SU-DHL-6 (cell line): ENCODE data around the gene SLC5A2.
"Not testable (repeated sequence)": the region's sequence is repeated elsewhere in the genome, so short reads cannot be mapped to it uniquely, and the experiment has no call there.

Experiments used
- H2AFZ ChIP-seq: fragments of 200-600 bp; sonication (generic); 2 replicates; pipeline ENCODE4 v1.6.1; 2014; ENCODE audit warnings: low read depth, mild to moderate bottlenecking, moderate library complexity, mixed read lengths, antibody characterized with exemption, low read length; ENCODE audit not compliant: severe bottlenecking
- H3F3A ChIP-seq: fragments of 200-600 bp; shearing (Covaris generic); 2 replicates; pipeline ENCODE4 v1.6.0; 2016; ENCODE audit warnings: antibody characterized with exemption, mild to moderate bottlenecking; ENCODE audit not compliant: insufficient read depth
- H3K27ac ChIP-seq: fragments of 200-600 bp; sonication (generic); 2 replicates; pipeline ENCODE4 v1.5.1; 2016; ENCODE audit warnings: low read depth, mild to moderate bottlenecking, low read length, moderate library complexity, mixed read lengths
- H3K27me3 ChIP-seq: fragments of 200-600 bp; sonication (generic), shearing (Covaris generic); 2 replicates; pipeline ENCODE4 v1.6.0; 2014; ENCODE audit warnings: mild to moderate bottlenecking, low read length
- H3K36me3 ChIP-seq: fragments of 200-600 bp; sonication (generic); 2 replicates; pipeline ENCODE4 v1.6.1; 2014; ENCODE audit warnings: mild to moderate bottlenecking, low read length, mixed read lengths
- H3K4me2 ChIP-seq: fragments of 300-600, 200-600 bp; shearing (Covaris generic), sonication (generic); 2 replicates; pipeline ENCODE4 v1.6.0; 2014; ENCODE audit warnings: low read length, low read depth, mild to moderate bottlenecking; ENCODE audit not compliant: poor library complexity, severe bottlenecking
- H3K4me3 ChIP-seq: fragments of 200-600 bp; sonication (generic); 2 replicates; pipeline ENCODE4 v1.5.1; 2014; ENCODE audit warnings: antibody characterized with exemption, low read length, mild to moderate bottlenecking, mixed read lengths; ENCODE audit not compliant: insufficient read depth, poor library complexity, severe bottlenecking
- H3K79me2 ChIP-seq: fragments of 200-600 bp; sonication (generic); 2 replicates; pipeline ENCODE4 v1.6.1; 2014; ENCODE audit warnings: mild to moderate bottlenecking, low read length, moderate library complexity; ENCODE audit not compliant: insufficient read depth
- H3K9ac ChIP-seq: fragments of 200-600 bp; sonication (generic); 2 replicates; pipeline ENCODE4 v1.7.0; 2014; ENCODE audit warnings: mild to moderate bottlenecking, low read length
- H3K9me2 ChIP-seq: fragments of 200-600 bp; sonication (generic); replicated peaks from 2 replicates; pipeline ENCODE4 v1.6.1; 2014; ENCODE audit warnings: low read length; ENCODE audit not compliant: insufficient read depth
- H3K9me3 ChIP-seq: fragments of 200-600 bp; sonication (generic); 2 replicates; pipeline ENCODE4 v1.6.1; 2014; ENCODE audit warnings: low read length, mixed read lengths; ENCODE audit not compliant: insufficient read depth
- H4K20me1 ChIP-seq: fragments of 200-600 bp; sonication (generic); 2 replicates; pipeline ENCODE4 v1.6.1; 2014; ENCODE audit warnings: low read depth, mild to moderate bottlenecking, antibody characterized with exemption, low read length, moderate library complexity, mixed read lengths
- EZH2phosphoT487 ChIP-seq: fragments of 200-600 bp; sonication (generic), shearing (Covaris generic); conservative IDR thresholded peaks from 2 replicates; pipeline ENCODE4 v1.6.1; 2018; ENCODE audit warnings: mild to moderate bottlenecking, antibody characterized with exemption, low read length, moderate library complexity, mixed read lengths
- TF ChIP-seq, protein P1 (sequence below): fragments of 200-600 bp; sonication (generic); IDR thresholded peaks from one replicate; pipeline ENCODE4 v1.5.1; 2017; ENCODE audit warnings: antibody characterized with exemption, mild to moderate bottlenecking, low read length, moderate library complexity; ENCODE audit not compliant: insufficient read depth, poor library complexity, severe bottlenecking

The SLC5A2 gene

DNA sequence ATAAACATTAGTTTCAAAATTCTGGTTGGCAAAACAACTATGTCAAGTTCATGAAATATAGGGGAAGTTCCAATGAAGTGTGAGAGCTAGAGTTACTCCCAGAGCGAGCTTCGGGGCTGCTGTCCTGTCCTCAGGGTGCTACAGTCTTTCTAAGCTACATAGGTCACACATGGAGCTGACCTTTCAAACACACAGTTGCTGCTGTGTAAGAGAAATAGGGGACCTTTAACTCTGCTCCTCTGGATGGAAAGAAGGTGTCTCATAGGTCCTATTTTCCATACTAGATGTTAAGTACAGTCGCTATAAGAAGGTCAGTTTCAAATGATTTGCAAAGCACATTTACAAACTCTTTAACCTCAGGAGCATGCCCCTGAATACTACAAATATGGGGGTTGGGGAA lies 38.4 kb downstream of the SLC5A2 start:
- no peaks in the 10 kb centered on the region for H4K20me1 ChIP-seq
- no peak for TF ChIP-seq EZH2phosphoT487
- TF ChIP-seq, protein P1, sequence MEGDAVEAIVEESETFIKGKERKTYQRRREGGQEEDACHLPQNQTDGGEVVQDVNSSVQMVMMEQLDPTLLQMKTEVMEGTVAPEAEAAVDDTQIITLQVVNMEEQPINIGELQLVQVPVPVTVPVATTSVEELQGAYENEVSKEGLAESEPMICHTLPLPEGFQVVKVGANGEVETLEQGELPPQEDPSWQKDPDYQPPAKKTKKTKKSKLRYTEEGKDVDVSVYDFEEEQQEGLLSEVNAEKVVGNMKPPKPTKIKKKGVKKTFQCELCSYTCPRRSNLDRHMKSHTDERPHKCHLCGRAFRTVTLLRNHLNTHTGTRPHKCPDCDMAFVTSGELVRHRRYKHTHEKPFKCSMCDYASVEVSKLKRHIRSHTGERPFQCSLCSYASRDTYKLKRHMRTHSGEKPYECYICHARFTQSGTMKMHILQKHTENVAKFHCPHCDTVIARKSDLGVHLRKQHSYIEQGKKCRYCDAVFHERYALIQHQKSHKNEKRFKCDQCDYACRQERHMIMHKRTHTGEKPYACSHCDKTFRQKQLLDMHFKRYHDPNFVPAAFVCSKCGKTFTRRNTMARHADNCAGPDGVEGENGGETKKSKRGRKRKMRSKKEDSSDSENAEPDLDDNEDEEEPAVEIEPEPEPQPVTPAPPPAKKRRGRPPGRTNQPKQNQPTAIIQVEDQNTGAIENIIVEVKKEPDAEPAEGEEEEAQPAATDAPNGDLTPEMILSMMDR = no peak
- no peaks in the 10 kb centered on the region for H3K79me2 ChIP-seq

DNA sequence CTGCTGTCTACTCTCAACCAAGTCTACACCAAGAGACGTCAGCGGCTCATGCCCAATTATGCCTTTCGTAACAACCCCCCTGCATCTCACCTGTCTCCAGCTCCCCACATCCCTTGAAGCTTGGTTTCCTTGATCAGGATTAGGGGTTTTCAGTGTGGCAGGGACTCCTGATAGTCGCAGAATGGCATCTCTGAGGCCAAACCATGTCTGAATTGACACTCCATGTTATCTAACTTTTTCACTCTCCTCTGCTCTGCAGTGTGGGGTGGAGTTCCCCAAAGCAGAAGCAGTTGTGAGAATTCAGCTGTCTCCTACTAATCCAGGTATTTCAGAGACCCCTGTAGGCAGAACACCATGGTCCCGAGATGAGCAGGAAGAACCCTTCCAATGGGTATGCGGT lies 39.1 kb downstream of the SLC5A2 start:
- Histone ChIP-seq H3K4me3 (no peak overlapping the region), H3K4me2 (no peak overlapping the region), H3K9me3 (no peaks in the 10 kb centered on the region), H3K27me3 (no peaks in the 10 kb centered on the region), H3K36me3 (no peaks in the 10 kb centered on the region), H4K20me1 (no peaks in the 10 kb centered on the region), H2AFZ (no peak overlapping the region), H3K79me2 (no peaks in the 10 kb centered on the region), H3F3A (no peaks in the 10 kb centered on the region), H3K27ac (no peak overlapping the region), H3K9ac (no peak overlapping the region), H3K9me2 (no peaks in the 10 kb centered on the region)
- TF ChIP-seq, protein P1 = no peak
- no peak for TF ChIP-seq EZH2phosphoT487

More for the DNA sequence above, 38.4 kb downstream of the SLC5A2 start:
- Histone ChIP-seq H3K4me2 (no peak overlapping the region), H3K4me3 (no peak overlapping the region), H3K9me2 (no peaks in the 10 kb centered on the region), H2AFZ (no peak overlapping the region), H3F3A (no peaks in the 10 kb centered on the region), H3K27me3 (no peaks in the 10 kb centered on the region), H3K9me3 (no peaks in the 10 kb centered on the region), H3K9ac (no peak overlapping the region), H3K36me3 (no peaks in the 10 kb centered on the region), H3K27ac (no peak overlapping the region)

DNA sequence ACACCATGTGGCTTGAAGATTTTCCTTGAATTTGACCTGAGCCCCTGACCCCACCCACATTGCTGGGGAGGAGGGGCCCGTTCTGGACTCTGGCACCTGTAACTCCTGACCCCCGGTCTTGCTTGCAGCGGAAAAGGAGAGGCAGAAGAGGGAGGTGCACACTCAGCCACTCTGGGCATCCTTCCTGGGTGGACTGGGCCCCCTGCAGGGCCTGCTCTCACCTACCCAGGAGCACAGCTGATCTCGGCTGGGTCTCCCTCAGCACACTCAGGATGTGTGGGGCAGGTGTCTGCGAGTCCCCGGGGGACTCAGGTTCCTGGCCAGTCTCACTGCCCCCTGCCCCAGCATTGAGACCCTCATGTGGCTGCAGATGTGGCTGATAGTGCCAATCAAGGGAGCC lies 40.8 kb downstream of the SLC5A2 start:
- not testable (repeated sequence) for H3K79me2 ChIP-seq, H3K4me2 ChIP-seq, H3K36me3 ChIP-seq, H2AFZ ChIP-seq, H3K27me3 ChIP-seq, H4K20me1 ChIP-seq, H3K9me2 ChIP-seq, H3K9me3 ChIP-seq, H3F3A ChIP-seq, H3K27ac ChIP-seq, H3K4me3 ChIP-seq, H3K9ac ChIP-seq

DNA sequence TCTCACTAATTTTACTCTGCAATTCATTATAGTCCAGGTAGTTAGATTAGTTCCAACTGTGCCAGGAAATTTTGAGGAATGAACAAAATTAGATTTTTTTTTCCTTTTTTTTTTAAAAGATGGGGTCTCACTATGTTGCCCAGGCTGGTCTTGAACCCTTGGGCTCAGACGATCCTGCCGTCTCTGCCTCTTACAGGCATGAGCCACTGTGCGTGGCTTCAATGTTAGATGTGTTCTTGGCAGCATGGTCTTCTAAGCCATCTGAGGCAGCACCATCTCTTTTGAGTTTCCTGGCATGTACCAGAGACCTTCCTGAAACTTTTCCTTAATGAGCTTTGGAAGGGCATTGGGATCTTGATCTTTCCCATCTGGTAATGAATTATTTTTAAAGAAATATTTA lies 42.2 kb downstream of the SLC5A2 start:
- Histone ChIP-seq H3F3A (no peaks in the 10 kb centered on the region), H3K4me2 (no peak overlapping the region), H3K27ac (no peak overlapping the region), H3K4me3 (no peak overlapping the region), H3K79me2 (no peaks in the 10 kb centered on the region), H3K27me3 (no peaks in the 10 kb centered on the region), H3K9ac (no peak overlapping the region), H3K9me3 (no peaks in the 10 kb centered on the region), H3K36me3 (no peaks in the 10 kb centered on the region), H4K20me1 (no peaks in the 10 kb centered on the region), H3K9me2 (no peaks in the 10 kb centered on the region), H2AFZ (no peak overlapping the region)
- no peak for TF ChIP-seq EZH2phosphoT487
- TF ChIP-seq, protein P1 = no peak
